ENCODE data around the gene G3BP1. TPM values are rescaled to one million over a fixed set of nuclear protein-coding genes. Genes with fewer than 3 reads are reported as not detected.

The G3BP1 gene
- total RNA-seq, 4 donors from 2014 or later: 35.4 to 88.6 (median 66.7) TPM

DNA sequence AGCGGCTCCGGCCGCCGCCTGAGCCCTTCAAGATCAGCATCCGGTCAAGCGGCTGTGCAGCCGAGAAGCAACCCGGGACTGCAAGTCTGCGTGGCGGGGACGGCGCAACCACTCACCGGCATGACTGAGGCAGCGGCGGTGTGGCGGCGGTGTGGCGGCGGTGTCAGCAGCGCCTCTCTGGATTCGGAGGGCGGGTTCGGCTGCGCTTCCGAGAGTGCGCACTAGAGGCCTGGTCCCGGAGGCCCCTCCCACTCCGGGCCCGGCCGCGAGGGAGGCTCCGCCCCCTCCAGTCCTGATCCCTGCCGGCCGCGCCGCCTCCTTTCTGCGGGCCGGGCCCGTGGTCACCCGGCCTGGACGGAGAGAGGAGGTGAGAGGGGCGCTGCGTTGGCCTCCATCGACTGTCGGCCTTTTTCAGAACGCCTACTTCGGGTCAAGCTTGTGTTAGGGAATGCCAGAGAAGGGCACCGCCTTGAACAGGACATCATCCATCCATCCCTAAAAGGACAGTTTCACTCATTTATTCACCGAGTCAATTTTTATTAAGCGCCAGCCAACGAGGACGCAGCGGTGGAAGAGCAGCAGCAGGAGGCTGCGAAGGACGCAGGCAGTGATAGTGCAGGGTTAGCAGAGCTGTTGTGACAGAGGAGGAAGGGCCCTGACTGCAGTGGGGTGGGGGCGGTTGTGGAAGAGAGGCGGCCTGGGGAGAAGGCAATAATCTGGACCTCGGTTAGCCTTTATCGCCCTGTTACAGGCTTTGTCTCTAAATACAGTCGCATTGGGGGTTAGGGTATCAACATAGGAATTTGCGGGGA, 13.1 kb upstream of the G3BP1 start, which contains the start of gene ATOX1:
Gene ATOX1, minus strand, starts transcription at position 202 of the 812 bp plus-strand sequence. Its CDS starts 80 bp downstream, at position 122.
- DNase-seq: peak; percentile 94
- WGBS, 2 donors (ENCODE audit: low coverage in 1 of 2): 12% methylated on average over 26 of the region's 61 CpGs; no CpG with 5 or more reads in 1 of the 2 donors
- Histone ChIP-seq H3K9me3 (no peaks in the 10 kb centered on the region), H3K27ac (peak within 1 kb of the TSS; percentile 84 to 91 (median 88)), H3K4me3 (peak within 1 kb of the TSS; percentile 73 to 95 (median 88)), H3K36me3 (no peaks in the 10 kb centered on the region), H3K4me1 (peaks cover 20 to 35% (median 31%) of the 10 kb centered on the region in 4 donors), H3K27me3 (no peaks in the 10 kb centered on the region)
- in situ Hi-C loops (cut with MboI; ENCODE audit: low pct_ligation_motif_present in 1 of 4, low pct_unique_long_range_greater_than_20kb in 1 of 4, low sequenced_read_pairs in 3 of 4): loop anchor here in 1 of 4 donors (25.0 kb wide), 1 partner anchor 296 kb away; no protein-coding TSS in a partner anchor
- TF ChIP-seq POLR2A (IDR thresholded peaks at IDR 0.05) (peak; percentile 89), POLR2AphosphoS5 (IDR thresholded peaks at IDR 0.05) (peak; percentile 93 to 96 (median 95)), EP300 (IDR thresholded peaks at IDR 0.05; ENCODE audit: low read depth) (no peak)
- TF ChIP-seq, protein P1, sequence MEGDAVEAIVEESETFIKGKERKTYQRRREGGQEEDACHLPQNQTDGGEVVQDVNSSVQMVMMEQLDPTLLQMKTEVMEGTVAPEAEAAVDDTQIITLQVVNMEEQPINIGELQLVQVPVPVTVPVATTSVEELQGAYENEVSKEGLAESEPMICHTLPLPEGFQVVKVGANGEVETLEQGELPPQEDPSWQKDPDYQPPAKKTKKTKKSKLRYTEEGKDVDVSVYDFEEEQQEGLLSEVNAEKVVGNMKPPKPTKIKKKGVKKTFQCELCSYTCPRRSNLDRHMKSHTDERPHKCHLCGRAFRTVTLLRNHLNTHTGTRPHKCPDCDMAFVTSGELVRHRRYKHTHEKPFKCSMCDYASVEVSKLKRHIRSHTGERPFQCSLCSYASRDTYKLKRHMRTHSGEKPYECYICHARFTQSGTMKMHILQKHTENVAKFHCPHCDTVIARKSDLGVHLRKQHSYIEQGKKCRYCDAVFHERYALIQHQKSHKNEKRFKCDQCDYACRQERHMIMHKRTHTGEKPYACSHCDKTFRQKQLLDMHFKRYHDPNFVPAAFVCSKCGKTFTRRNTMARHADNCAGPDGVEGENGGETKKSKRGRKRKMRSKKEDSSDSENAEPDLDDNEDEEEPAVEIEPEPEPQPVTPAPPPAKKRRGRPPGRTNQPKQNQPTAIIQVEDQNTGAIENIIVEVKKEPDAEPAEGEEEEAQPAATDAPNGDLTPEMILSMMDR (IDR thresholded peaks at IDR 0.05): peak in 4 of 5 experiments; percentile 22 to 61 (median 33)
- intact Hi-C loops (cut with DNase I; ENCODE audit: low total_unique reads): no loop called here

DNA sequence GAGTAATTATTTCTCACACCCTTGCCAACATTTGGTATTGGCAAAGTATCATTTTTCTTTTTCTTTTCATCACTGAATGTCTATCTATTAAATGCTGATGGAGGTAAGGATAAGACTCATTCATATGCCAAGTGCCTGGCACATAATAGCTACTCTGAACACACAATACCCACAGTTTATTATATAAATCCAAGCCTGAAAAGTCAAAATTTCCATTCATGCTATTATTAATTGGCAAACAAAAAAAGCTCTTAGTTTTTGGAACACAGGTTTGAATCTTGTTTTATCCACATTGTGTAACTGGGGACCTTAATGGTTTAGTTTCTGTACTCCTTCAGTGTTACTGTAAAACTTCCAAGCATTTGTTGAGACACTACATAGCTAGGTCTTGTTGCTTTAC, 7.0 kb upstream of the G3BP1 start:
- DNase-seq: no peak
- H3K36me3 ChIP-seq: no peaks in the 10 kb centered on the region
- intact Hi-C loops (cut with DNase I; ENCODE audit: low total_unique reads) (no loop called here), in situ Hi-C loops (cut with MboI; ENCODE audit: low pct_ligation_motif_present in 1 of 4, low pct_unique_long_range_greater_than_20kb in 1 of 4, low sequenced_read_pairs in 3 of 4) (loop anchor here in 1 of 4 donors (25.0 kb wide), 1 partner anchor 302 kb away; no protein-coding TSS in a partner anchor)
- no peaks in the 10 kb centered on the region for H3K9me3 ChIP-seq
- no peaks in the 10 kb centered on the region for H3K27me3 ChIP-seq
- no peak overlapping the region for H3K4me3 ChIP-seq
- H3K4me1 ChIP-seq: peaks cover 0 to under 1% (median 0%) of the 10 kb centered on the region in 4 donors
- H3K27ac ChIP-seq: no peak overlapping the region
- TF ChIP-seq EP300 (IDR thresholded peaks at IDR 0.05; ENCODE audit: low read depth) (no peak), POLR2AphosphoS5 (IDR thresholded peaks at IDR 0.05) (no peak), POLR2A (IDR thresholded peaks at IDR 0.05) (no peak)
- TF ChIP-seq, protein P1 (IDR thresholded peaks at IDR 0.05): no peak

DNA sequence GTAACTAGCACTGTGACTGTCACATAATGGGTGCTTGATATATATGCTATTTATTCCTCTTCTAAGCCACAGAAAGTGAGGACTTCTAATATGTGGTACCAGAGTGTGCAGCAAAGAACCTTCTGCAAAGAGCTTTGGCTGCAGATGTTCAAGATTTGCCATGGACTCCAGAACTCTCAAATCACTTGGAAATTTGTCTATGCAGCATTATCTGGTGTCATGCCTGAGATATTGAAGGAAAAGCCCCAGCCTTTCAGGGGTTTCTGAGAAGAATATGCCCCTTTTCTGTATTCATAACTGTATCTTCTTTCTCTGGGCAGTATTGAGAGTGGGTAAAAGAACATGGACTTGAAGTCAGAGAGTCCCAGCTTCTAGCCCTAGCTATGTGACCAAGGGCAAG, 4.8 kb upstream of the G3BP1 start:
- in situ Hi-C loops (cut with MboI; ENCODE audit: low pct_ligation_motif_present in 1 of 4, low pct_unique_long_range_greater_than_20kb in 1 of 4, low sequenced_read_pairs in 3 of 4): loop anchor here in 1 of 4 donors (25.0 kb wide), 1 partner anchor 305 kb away; no protein-coding TSS in a partner anchor
- peaks cover 5 to 10% (median 8%) of the 10 kb centered on the region in 4 donors for H3K4me1 ChIP-seq
- H3K27me3 ChIP-seq: no peaks in the 10 kb centered on the region
- intact Hi-C loops (cut with DNase I; ENCODE audit: low total_unique reads): no loop called here
- H3K36me3 ChIP-seq: no peaks in the 10 kb centered on the region
- H3K27ac ChIP-seq: no peak overlapping the region
- no peak for DNase-seq
- H3K9me3 ChIP-seq: no peaks in the 10 kb centered on the region
- no peak overlapping the region for H3K4me3 ChIP-seq
- no peak for TF ChIP-seq POLR2AphosphoS5 (IDR thresholded peaks at IDR 0.05)

DNA sequence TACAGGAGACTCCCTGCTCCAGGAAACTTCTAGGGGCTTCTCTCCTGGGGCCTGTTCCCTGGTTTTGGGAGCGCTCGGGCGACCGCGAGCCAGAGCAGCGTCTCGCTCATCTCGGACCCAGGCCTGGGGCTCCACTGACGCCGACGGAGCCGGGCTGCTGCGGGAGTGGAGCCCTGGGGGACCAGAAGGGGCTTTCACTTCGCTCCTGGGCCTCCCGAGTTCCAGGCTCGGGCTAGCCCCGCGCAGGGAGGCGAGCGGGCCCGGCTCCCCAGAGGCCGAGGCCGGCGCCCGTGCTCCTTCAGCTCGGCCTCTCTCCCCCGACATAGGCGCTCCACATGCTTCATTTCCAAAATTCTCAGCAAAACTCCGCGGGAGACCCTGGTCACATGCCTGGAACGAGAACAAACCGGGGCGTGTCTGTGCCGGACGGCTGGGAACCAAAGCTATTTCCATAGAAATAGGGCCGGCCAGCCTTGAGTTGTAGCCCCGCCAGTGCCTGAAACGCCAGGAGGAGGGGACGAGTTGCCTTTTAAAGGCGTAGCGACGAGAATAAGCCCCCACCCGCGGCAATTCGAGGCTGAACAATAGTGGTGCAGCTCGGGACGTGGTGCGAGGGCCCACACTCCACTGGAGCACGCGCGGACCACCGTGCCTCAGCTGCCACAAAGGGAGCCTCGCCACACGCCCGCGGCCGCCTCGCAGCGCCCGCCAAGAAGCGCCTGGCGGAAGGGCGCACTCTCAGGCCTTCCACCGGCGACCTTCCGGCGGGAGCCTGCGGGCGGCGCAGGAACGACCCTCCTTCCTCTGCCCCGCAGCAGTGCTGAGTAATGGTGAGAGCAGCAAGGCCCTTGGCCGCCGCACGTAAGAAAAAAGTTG, 1.1 kb upstream of the G3BP1 start:
- TF ChIP-seq POLR2AphosphoS5 (IDR thresholded peaks at IDR 0.05) (no peak), POLR2A (IDR thresholded peaks at IDR 0.05) (no peak), EP300 (IDR thresholded peaks at IDR 0.05; ENCODE audit: low read depth) (no peak)
- TF ChIP-seq, protein P1 (IDR thresholded peaks at IDR 0.05): no peak
- intact Hi-C loops (cut with DNase I; ENCODE audit: low total_unique reads): no loop called here
- H3K4me3 ChIP-seq: peak overlapping the region; percentile 38 to 71 (median 50)
- H3K4me1 ChIP-seq: peaks cover 23 to 39% (median 32%) of the 10 kb centered on the region in 4 donors
- H3K9me3 ChIP-seq: no peaks in the 10 kb centered on the region
- DNase-seq: peak; percentile 65
- peak overlapping the region; percentile 97 to 98 (median 98) for H3K27ac ChIP-seq
- H3K27me3 ChIP-seq: no peaks in the 10 kb centered on the region
- 0 to 17% methylated on average over 7 to 69 of the region's 75 CpGs for WGBS, 2 donors (ENCODE audit: low coverage in 1 of 2)
- in situ Hi-C loops (cut with MboI; ENCODE audit: low pct_ligation_motif_present in 1 of 4, low pct_unique_long_range_greater_than_20kb in 1 of 4, low sequenced_read_pairs in 3 of 4): loop anchor here in 1 of 4 donors (25.0 kb wide), 1 partner anchor 308 kb away; no protein-coding TSS in a partner anchor
- no peaks in the 10 kb centered on the region for H3K36me3 ChIP-seq
